WTC11 (cell line): ENCODE data around the gene MMP23B. TPM values are rescaled to one million over a fixed set of nuclear protein-coding genes. Genes with fewer than 3 reads are reported as not detected.

Experiments used
- ATAC-seq: fragments of 200-7000 bp; cut with Tn5 transposase; 2 replicates; pipeline ENCODE4 v1.10.0; 2021; ENCODE audit warnings: mild to moderate bottlenecking, moderate library complexity
- CTCF ChIA-PET: fragments of 300-600 bp; sonication (Branson Sonifier 250); formaldehyde crosslinking; loops from one replicate; lab custom pipeline; 2021; ENCODE audit warnings: antibody characterized with exemption; lab: Charles Lee
- POLR2A ChIA-PET: fragments of 350-600 bp; sonication (Branson Sonifier 250); formaldehyde crosslinking; loops from one replicate; lab custom pipeline; 2021; ENCODE audit warnings: antibody characterized with exemption; lab: Charles Lee
- DNase-seq: peaks from one replicate; pipeline ENCODE4 v3.0.0; 2021; ENCODE audit warnings: low spot score
- H3K27ac Mint-ChIP-seq: 2 replicates; pipeline ENCODE4 v1.8.0; 2021; ENCODE audit warnings: mixed read lengths
- H3K27me3 Mint-ChIP-seq: 2 replicates; pipeline ENCODE4 v1.8.0; 2021; ENCODE audit warnings: low read depth, mild to moderate bottlenecking, moderate library complexity, mixed read lengths
- H3K36me3 Mint-ChIP-seq: 2 replicates; pipeline ENCODE4 v1.8.0; 2021; ENCODE audit warnings: mixed read lengths
- H3K4me1 Mint-ChIP-seq: 2 replicates; pipeline ENCODE4 v1.8.0; 2022; ENCODE audit warnings: mixed read lengths
- H3K4me3 Mint-ChIP-seq: 2 replicates; pipeline ENCODE4 v1.8.0; 2021; ENCODE audit warnings: mild to moderate bottlenecking, moderate library complexity, mixed read lengths
- H3K9me3 Mint-ChIP-seq: 2 replicates; pipeline ENCODE4 v1.8.0; 2021; ENCODE audit warnings: mixed read lengths
- ETV6 ChIP-seq: sonication (generic); formaldehyde crosslinking; IDR thresholded peaks from 2 replicates; pipeline ENCODE4 v1.8.1; 2022; ENCODE audit warnings: mild to moderate bottlenecking, missing genetic modification reagents
- FOXJ3 ChIP-seq: sonication (generic); formaldehyde crosslinking; IDR thresholded peaks from 2 replicates; pipeline ENCODE4 v1.9.0; 2021; ENCODE audit warnings: missing genetic modification reagents, mild to moderate bottlenecking, borderline replicate concordance
- FOXP1 ChIP-seq: sonication (generic); formaldehyde crosslinking; IDR thresholded peaks from 2 replicates; pipeline ENCODE4 v1.8.0; 2022; ENCODE audit warnings: missing genetic modification reagents, mild to moderate bottlenecking, moderate library complexity, borderline replicate concordance
- JAZF1 ChIP-seq: fragments of 250-450 bp; sonication (Bioruptor Pico); IDR thresholded peaks from 2 replicates; pipeline ENCODE4 v1.9.0; 2021; ENCODE audit warnings: moderate library complexity, mild to moderate bottlenecking, inconsistent platforms
- KAT7 ChIP-seq: sonication (generic); formaldehyde crosslinking; IDR thresholded peaks from 2 replicates; pipeline ENCODE4 v1.8.1; 2023; ENCODE audit warnings: missing genetic modification reagents, mild to moderate bottlenecking, borderline replicate concordance
- MYBL2 ChIP-seq: sonication (generic); formaldehyde crosslinking; IDR thresholded peaks from 2 replicates; pipeline ENCODE4 v1.8.1; 2023; ENCODE audit warnings: mild to moderate bottlenecking, moderate library complexity, missing genetic modification reagents
- RELA ChIP-seq: sonication (generic); formaldehyde crosslinking; IDR thresholded peaks from 2 replicates; pipeline ENCODE4 v1.8.1; 2022; ENCODE audit warnings: missing genetic modification reagents, mild to moderate bottlenecking, borderline replicate concordance
- RORB ChIP-seq: fragments of 250-450 bp; sonication (Bioruptor Pico); IDR thresholded peaks from 2 replicates; pipeline ENCODE4 v1.9.0; 2021; ENCODE audit warnings: mild to moderate bottlenecking
- SMAD3 ChIP-seq: sonication (generic); formaldehyde crosslinking; IDR thresholded peaks from 2 replicates; pipeline ENCODE4 v1.8.0; 2022; ENCODE audit warnings: missing genetic modification reagents, mild to moderate bottlenecking, borderline replicate concordance
- SMAD4 ChIP-seq: sonication (generic); formaldehyde crosslinking; IDR thresholded peaks from 2 replicates; pipeline ENCODE4 v1.8.0; 2022; ENCODE audit warnings: mild to moderate bottlenecking, missing genetic modification reagents
- ZBTB21 ChIP-seq: sonication (generic); formaldehyde crosslinking; IDR thresholded peaks from 2 replicates; pipeline ENCODE4 v1.8.1; 2023; ENCODE audit warnings: mild to moderate bottlenecking, missing genetic modification reagents, borderline replicate concordance
- total RNA-seq: library from RNA; stranded (reverse); gene quantifications from 3 replicates; pipeline ENCODE4 v1.2.3, GENCODE V29; 2021
- TF ChIP-seq, protein P1 (sequence below): sonication (generic); formaldehyde crosslinking; IDR thresholded peaks from 2 replicates; pipeline ENCODE4 v1.8.1; 2023; ENCODE audit warnings: mild to moderate bottlenecking, missing genetic modification reagents, borderline replicate concordance
- TF ChIP-seq, protein P2 (sequence below): sonication (generic); formaldehyde crosslinking; IDR thresholded peaks from 2 replicates; pipeline ENCODE4 v1.8.0; 2022; ENCODE audit warnings: mild to moderate bottlenecking, missing genetic modification reagents
- TF ChIP-seq, protein P3 (sequence below): sonication (generic); formaldehyde crosslinking; IDR thresholded peaks from 2 replicates; pipeline ENCODE4 v1.8.1; 2022; ENCODE audit warnings: mild to moderate bottlenecking, missing genetic modification reagents, moderate library complexity, borderline replicate concordance
- TF ChIP-seq, protein P4 (sequence below): sonication (generic); formaldehyde crosslinking; IDR thresholded peaks from 2 replicates; pipeline ENCODE4 v1.8.1; 2023; ENCODE audit warnings: mild to moderate bottlenecking, moderate library complexity, missing genetic modification reagents
- TF ChIP-seq, protein P5 (sequence below): fragments of 250-450 bp; sonication (Bioruptor Pico); IDR thresholded peaks from 2 replicates; pipeline ENCODE4 v1.8.0; 2021; ENCODE audit warnings: mild to moderate bottlenecking
- TF ChIP-seq, protein P6 (sequence below): sonication (generic); formaldehyde crosslinking; IDR thresholded peaks from 2 replicates; pipeline ENCODE4 v1.8.0; 2023; ENCODE audit warnings: missing genetic modification reagents, mild to moderate bottlenecking, borderline replicate concordance

MMP23B gene
- total RNA-seq, 1 experiment from 2014 or later, result 20.0 TPM

DNA sequence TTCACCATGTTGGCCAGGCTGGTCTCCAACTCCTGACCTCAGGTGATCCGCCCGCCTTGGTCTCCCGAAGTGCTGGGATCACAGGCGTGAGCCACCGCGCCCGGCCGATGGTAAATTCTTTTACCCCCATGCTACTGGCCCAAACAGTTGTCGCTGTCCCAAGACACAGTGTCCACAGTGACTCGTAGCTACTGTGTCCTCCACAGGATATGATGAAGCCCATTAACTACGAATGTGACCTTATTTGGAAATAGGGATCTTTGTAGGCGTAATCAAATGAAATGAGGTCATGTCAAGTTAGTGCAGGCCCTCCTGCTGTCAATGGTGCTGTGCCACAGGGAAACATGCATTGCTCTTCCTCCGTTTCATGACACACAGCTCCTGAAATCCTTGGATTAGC, 40.5 kb upstream of the MMP23B start:
- ChIA-PET CTCF (no interaction called here), POLR2A (no interaction called here)
- Mint-ChIP-seq H3K27me3 (peaks cover 6% of the 10 kb centered on the region; the same call in 1 of the 2 replicates), H3K36me3 (no peaks in the 10 kb centered on the region), H3K9me3 (no peaks in the 10 kb centered on the region), H3K4me1 (no peaks in the 10 kb centered on the region), H3K4me3 (no peak overlapping the region), H3K27ac (no peak overlapping the region)
- DNase-seq, result no peak
- no peak for TF ChIP-seq KAT7 (CRISPR knock-in tag)
- TF ChIP-seq MYBL2 (CRISPR knock-in tag), result no peak
- TF ChIP-seq, protein P1, sequence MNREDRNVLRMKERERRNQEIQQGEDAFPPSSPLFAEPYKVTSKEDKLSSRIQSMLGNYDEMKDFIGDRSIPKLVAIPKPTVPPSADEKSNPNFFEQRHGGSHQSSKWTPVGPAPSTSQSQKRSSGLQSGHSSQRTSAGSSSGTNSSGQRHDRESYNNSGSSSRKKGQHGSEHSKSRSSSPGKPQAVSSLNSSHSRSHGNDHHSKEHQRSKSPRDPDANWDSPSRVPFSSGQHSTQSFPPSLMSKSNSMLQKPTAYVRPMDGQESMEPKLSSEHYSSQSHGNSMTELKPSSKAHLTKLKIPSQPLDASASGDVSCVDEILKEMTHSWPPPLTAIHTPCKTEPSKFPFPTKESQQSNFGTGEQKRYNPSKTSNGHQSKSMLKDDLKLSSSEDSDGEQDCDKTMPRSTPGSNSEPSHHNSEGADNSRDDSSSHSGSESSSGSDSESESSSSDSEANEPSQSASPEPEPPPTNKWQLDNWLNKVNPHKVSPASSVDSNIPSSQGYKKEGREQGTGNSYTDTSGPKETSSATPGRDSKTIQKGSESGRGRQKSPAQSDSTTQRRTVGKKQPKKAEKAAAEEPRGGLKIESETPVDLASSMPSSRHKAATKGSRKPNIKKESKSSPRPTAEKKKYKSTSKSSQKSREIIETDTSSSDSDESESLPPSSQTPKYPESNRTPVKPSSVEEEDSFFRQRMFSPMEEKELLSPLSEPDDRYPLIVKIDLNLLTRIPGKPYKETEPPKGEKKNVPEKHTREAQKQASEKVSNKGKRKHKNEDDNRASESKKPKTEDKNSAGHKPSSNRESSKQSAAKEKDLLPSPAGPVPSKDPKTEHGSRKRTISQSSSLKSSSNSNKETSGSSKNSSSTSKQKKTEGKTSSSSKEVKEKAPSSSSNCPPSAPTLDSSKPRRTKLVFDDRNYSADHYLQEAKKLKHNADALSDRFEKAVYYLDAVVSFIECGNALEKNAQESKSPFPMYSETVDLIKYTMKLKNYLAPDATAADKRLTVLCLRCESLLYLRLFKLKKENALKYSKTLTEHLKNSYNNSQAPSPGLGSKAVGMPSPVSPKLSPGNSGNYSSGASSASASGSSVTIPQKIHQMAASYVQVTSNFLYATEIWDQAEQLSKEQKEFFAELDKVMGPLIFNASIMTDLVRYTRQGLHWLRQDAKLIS (CRISPR knock-in tag), result no peak
- TF ChIP-seq FOXP1, result no peak
- TF ChIP-seq, protein P2, sequence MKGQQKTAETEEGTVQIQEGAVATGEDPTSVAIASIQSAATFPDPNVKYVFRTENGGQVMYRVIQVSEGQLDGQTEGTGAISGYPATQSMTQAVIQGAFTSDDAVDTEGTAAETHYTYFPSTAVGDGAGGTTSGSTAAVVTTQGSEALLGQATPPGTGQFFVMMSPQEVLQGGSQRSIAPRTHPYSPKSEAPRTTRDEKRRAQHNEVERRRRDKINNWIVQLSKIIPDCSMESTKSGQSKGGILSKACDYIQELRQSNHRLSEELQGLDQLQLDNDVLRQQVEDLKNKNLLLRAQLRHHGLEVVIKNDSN (CRISPR knock-in tag), result no peak
- no peak for TF ChIP-seq JAZF1
- TF ChIP-seq, protein P3, sequence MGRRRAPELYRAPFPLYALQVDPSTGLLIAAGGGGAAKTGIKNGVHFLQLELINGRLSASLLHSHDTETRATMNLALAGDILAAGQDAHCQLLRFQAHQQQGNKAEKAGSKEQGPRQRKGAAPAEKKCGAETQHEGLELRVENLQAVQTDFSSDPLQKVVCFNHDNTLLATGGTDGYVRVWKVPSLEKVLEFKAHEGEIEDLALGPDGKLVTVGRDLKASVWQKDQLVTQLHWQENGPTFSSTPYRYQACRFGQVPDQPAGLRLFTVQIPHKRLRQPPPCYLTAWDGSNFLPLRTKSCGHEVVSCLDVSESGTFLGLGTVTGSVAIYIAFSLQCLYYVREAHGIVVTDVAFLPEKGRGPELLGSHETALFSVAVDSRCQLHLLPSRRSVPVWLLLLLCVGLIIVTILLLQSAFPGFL, result no peak
- no peak; the same call in 1 of the 2 replicates for ATAC-seq

DNA sequence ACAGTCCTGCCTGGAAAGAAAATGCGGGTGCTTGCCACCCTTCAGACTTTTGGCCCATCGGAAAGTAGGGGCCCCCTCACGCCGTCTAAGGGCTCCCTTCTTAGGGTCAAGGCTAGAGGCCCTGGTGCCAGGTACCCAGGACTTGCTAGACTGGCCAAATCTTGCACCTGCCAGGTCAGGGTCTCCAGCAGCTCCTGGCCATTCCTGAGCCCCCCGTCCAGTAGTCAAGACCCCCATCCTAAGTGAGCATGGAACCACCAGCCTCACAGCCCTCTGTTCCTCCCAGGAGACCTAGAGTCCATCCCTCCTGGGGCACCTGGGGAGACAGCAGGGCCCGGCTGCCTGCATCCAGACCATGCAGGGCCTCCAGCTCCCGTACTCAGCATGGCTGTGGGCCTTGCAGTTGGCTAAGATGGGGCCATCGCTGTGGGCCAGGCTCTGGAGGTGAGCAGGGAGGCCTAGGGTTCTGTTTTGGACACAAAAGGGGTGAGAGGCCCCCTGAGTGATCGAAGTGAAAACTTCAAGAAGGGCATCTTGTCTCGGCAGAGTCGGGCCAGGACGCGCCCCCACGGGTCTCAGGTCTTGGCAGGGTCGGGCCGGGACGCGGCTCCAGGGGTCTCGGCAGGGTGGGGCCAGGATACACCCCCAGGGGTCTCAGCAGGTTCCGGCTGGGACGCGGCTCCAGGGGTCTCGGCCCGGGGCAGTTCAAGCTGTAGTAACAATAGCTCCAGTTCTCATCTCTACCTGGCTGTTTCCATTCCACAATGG, 38.0 kb upstream of the MMP23B start:
- Mint-ChIP-seq H3K9me3 (no peaks in the 10 kb centered on the region), H3K27ac (no peak overlapping the region), H3K36me3 (no peaks in the 10 kb centered on the region), H3K4me3 (no peak overlapping the region), H3K27me3 (peaks cover 14% of the 10 kb centered on the region), H3K4me1 (peaks cover 9% of the 10 kb centered on the region; the same call in 1 of the 2 replicates)
- POLR2A ChIA-PET, result interaction anchor here (0.7 kb wide), 1 partner anchor 200 kb away, joined by 3 read pairs; no protein-coding TSS in a partner anchor
- CTCF ChIA-PET, result interaction anchor here (0.7 to 1.1 kb wide), 2 partner anchors 8 to 26 kb away, joined by 3 to 4 read pairs; no protein-coding TSS in a partner anchor
- ATAC-seq (no peak), DNase-seq (no peak)
- TF ChIP-seq JAZF1, result no peak
- TF ChIP-seq SMAD3 (CRISPR knock-in tag), result no peak
- TF ChIP-seq ETV6 (CRISPR knock-in tag), result no peak
- TF ChIP-seq, protein P4, sequence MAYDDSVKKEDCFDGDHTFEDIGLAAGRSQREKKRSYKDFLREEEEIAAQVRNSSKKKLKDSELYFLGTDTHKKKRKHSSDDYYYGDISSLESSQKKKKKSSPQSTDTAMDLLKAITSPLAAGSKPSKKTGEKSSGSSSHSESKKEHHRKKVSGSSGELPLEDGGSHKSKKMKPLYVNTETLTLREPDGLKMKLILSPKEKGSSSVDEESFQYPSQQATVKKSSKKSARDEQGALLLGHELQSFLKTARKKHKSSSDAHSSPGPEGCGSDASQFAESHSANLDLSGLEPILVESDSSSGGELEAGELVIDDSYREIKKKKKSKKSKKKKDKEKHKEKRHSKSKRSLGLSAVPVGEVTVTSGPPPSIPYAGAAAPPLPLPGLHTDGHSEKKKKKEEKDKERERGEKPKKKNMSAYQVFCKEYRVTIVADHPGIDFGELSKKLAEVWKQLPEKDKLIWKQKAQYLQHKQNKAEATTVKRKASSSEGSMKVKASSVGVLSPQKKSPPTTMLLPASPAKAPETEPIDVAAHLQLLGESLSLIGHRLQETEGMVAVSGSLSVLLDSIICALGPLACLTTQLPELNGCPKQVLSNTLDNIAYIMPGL (CRISPR knock-in tag), result no peak
- no peak for TF ChIP-seq SMAD4
- TF ChIP-seq, protein P5, sequence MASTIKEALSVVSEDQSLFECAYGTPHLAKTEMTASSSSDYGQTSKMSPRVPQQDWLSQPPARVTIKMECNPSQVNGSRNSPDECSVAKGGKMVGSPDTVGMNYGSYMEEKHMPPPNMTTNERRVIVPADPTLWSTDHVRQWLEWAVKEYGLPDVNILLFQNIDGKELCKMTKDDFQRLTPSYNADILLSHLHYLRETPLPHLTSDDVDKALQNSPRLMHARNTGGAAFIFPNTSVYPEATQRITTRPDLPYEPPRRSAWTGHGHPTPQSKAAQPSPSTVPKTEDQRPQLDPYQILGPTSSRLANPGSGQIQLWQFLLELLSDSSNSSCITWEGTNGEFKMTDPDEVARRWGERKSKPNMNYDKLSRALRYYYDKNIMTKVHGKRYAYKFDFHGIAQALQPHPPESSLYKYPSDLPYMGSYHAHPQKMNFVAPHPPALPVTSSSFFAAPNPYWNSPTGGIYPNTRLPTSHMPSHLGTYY (CRISPR knock-in tag), result no peak
- TF ChIP-seq ZBTB21 (CRISPR knock-in tag), result no peak
- no peak for TF ChIP-seq RORB
- no peak for TF ChIP-seq RELA (CRISPR knock-in tag)
- TF ChIP-seq, protein P6, sequence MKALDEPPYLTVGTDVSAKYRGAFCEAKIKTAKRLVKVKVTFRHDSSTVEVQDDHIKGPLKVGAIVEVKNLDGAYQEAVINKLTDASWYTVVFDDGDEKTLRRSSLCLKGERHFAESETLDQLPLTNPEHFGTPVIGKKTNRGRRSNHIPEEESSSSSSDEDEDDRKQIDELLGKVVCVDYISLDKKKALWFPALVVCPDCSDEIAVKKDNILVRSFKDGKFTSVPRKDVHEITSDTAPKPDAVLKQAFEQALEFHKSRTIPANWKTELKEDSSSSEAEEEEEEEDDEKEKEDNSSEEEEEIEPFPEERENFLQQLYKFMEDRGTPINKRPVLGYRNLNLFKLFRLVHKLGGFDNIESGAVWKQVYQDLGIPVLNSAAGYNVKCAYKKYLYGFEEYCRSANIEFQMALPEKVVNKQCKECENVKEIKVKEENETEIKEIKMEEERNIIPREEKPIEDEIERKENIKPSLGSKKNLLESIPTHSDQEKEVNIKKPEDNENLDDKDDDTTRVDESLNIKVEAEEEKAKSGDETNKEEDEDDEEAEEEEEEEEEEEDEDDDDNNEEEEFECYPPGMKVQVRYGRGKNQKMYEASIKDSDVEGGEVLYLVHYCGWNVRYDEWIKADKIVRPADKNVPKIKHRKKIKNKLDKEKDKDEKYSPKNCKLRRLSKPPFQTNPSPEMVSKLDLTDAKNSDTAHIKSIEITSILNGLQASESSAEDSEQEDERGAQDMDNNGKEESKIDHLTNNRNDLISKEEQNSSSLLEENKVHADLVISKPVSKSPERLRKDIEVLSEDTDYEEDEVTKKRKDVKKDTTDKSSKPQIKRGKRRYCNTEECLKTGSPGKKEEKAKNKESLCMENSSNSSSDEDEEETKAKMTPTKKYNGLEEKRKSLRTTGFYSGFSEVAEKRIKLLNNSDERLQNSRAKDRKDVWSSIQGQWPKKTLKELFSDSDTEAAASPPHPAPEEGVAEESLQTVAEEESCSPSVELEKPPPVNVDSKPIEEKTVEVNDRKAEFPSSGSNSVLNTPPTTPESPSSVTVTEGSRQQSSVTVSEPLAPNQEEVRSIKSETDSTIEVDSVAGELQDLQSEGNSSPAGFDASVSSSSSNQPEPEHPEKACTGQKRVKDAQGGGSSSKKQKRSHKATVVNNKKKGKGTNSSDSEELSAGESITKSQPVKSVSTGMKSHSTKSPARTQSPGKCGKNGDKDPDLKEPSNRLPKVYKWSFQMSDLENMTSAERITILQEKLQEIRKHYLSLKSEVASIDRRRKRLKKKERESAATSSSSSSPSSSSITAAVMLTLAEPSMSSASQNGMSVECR (CRISPR knock-in tag), result no peak
- TF ChIP-seq FOXJ3 (CRISPR knock-in tag), result no peak
